Fibroblast of villous mesenchyme (primary cell): ENCODE results near the gene HMCN1. TPM values are rescaled to one million over a fixed set of nuclear protein-coding genes. Genes with fewer than 3 reads are reported as not detected.

Experiments used
- DNase-seq: peaks from one replicate; pipeline ENCODE4 v3.0.0-alpha.2; 2010; ENCODE audit warnings: low read depth
- H3K4me3 ChIP-seq: 2 replicates; pipeline ENCODE4 v1.5.1; 2011; ENCODE audit warnings: low read depth, mild to moderate bottlenecking, low read length
- total RNA-seq: library from RNA; depleted of rRNA; stranded (reverse); fragments of >200 nt; gene quantifications from 2 replicates; pipeline ENCODE4 v1.2.3, GENCODE V29; 2012
- TF ChIP-seq, protein P1 (sequence below): IDR thresholded peaks from 2 replicates; pipeline ENCODE4 v1.5.1; 2012; ENCODE audit warnings: low read depth, mild to moderate bottlenecking, low read length; ENCODE audit not compliant: insufficient read depth

Gene HMCN1
- total RNA-seq, 1 donor: 5.2 TPM

- no peak overlapping the region for H3K4me3 ChIP-seq
- TF ChIP-seq, protein P1, sequence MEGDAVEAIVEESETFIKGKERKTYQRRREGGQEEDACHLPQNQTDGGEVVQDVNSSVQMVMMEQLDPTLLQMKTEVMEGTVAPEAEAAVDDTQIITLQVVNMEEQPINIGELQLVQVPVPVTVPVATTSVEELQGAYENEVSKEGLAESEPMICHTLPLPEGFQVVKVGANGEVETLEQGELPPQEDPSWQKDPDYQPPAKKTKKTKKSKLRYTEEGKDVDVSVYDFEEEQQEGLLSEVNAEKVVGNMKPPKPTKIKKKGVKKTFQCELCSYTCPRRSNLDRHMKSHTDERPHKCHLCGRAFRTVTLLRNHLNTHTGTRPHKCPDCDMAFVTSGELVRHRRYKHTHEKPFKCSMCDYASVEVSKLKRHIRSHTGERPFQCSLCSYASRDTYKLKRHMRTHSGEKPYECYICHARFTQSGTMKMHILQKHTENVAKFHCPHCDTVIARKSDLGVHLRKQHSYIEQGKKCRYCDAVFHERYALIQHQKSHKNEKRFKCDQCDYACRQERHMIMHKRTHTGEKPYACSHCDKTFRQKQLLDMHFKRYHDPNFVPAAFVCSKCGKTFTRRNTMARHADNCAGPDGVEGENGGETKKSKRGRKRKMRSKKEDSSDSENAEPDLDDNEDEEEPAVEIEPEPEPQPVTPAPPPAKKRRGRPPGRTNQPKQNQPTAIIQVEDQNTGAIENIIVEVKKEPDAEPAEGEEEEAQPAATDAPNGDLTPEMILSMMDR: no peak
- DNase-seq: no peak
Measured at GRCh38 chr1:185811073-185811709, 77.0 kb downstream of the HMCN1 start.

DNA sequence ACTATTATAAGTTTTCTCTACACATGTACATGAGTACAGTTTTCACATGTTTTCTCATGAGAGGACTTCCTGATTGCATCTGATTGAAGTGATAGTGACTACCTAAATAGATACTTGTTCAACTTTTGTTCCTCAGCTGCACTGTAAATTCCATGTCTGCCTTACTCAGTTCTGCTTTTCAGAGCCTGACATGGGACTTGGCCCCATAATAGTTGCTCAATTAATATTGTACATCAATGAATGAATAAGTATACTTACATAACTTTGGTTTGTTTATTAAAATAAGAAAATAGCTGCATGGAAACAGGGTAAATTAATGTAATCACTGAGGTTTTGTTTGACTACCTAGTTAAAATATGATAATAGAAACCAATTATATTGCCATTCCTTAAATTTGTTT lies 78.7 kb downstream of the HMCN1 start:
- TF ChIP-seq, protein P1: no peak
- no peak for DNase-seq
- H3K4me3 ChIP-seq: no peak overlapping the region

DNA sequence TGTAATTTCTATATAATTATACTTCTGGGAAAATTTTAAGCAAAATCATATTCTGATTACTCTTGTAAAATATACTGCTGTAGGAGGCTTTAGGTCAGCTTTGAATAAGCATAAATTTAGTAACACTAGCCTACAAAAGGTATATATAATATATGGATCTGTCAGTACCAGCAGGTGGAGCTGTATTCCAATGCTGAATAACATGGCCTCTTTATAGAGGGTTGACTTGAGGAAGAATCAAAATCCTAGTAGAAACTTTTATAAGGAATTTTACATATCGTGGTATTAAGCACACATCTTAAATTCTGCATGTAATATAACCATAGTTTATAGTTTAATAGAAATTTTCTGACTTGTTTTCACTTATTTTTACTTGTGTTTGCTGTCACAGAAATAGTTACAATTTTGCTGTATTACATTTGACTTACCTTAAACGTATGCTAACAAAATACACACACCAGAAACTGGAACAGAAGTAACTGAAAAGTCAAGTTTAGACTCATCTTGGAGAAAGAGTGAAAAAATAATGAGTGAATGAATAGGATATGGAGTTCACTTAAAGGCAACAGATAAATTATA lies 79.3 kb downstream of the HMCN1 start:
- DNase-seq: peak; percentile 68
- H3K4me3 ChIP-seq: no peak overlapping the region
- TF ChIP-seq, protein P1: peak; percentile 66

DNA sequence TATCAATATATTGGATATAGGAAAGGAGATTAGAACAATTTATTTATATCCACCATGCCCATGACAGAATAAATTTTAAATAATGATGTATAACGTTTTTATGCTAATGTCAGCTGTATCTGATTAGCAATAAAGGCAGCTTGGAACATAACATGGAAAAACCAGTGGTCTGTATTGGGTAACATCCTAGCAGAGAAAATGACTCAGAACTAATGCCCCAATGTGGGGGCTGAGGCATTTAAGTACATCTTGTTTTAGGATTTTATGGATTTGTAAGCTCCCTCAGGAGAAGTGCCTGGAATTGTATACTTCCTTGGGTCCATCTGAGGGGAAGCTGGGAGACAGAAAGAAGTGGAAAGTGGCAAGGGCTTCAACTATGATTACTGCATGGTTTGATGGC lies 82.3 kb downstream of the HMCN1 start:
- TF ChIP-seq, protein P1: no peak
- no peak overlapping the region for H3K4me3 ChIP-seq
- peak; percentile 52 for DNase-seq

DNA sequence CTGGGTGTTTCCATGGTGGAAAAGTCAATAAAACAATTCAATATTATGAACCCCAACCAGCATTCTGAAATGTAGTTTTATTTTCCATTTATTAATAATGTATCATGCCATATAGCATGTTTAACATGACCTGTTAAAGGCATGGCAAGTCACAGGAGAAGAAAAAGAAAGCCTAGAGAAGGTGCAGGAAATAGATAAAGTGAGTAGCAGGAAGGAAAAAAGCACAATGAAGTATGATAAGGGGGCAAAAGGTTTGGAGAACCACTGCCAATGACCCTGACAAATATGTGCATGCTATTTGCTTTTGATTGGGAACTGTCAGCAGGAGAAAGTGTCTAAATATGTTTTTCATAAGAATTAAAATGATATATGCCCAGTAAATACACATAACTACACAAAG lies 85.6 kb downstream of the HMCN1 start:
- H3K4me3 ChIP-seq: no peak overlapping the region
- DNase-seq: no peak
- TF ChIP-seq, protein P1: no peak

DNA sequence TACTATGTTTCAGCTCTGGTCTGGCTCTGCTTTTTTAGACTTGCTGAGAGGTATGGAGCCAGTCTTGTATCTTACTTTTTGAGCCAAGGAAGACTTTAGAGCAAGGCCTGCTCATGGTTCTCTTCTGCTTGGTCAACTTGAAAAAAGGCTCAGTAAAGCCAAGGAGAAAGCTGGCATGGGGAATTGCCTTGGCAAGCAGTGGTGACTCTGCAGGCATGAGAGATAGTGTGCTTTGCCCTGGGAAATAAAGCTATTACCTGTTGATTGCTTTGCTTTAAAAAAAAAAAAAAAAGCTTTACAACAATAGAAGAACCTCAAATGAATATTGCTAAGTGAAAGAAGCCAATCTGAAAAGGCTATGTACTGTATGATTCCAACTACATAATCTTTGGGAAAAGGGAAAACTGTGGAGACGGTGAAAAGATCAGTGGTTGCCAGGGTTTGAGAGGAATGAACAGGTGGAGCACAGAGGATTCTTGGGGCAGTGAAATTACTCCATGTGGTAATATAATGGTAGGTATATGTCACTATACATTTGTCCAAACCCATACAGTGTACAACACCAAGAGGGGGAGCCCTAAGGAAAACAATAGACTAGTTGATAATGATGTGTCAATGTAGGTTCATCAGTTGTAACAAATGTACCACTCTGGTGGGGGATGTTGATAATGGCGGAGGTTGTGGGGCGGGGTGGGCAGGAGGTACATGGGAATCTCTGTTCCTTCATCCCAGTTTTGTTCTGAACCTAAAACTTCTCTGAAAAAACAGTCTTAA lies 87.6 kb downstream of the HMCN1 start:
- no peak overlapping the region for H3K4me3 ChIP-seq
- TF ChIP-seq, protein P1: no peak
- DNase-seq: no peak
